Aorta (tissue), 5 donors: ENCODE results near the gene TRIM34. TPM values are rescaled to one million over a fixed set of nuclear protein-coding genes. Genes with fewer than 3 reads are reported as not detected.
"Not testable (repeated sequence)": the region's sequence is repeated elsewhere in the genome, so short reads cannot be mapped to it uniquely, and the experiment has no call there.

Experiments
- ATAC-seq: fragments of 200-7000 bp; cut with Tn5 transposase; one replicate; pipeline ENCODE4 v1.9.1; 2022; ENCODE audit warnings: moderate library complexity; ENCODE audit not compliant: low FRiP score
- DNase-seq, 2 donors: peaks; one replicate each; pipeline ENCODE4 v3.0.0-alpha.2; 2020
- H3K27ac ChIP-seq, 2 donors: one replicate each; pipeline ENCODE4 v1.5.1; 2013; ENCODE audit warnings: low read length in 2 of 2, mild to moderate bottlenecking in 2 of 2, moderate library complexity in 2 of 2, control low read depth in 1 of 2, inconsistent platforms in 1 of 2, low read depth in 1 of 2
- H3K27me3 ChIP-seq, 2 donors: one replicate each; pipeline ENCODE4 v1.6.1; 2013; ENCODE audit warnings: control low read depth in 1 of 2, low read length in 1 of 2, mild to moderate bottlenecking in 1 of 2, moderate library complexity in 1 of 2; ENCODE audit not compliant: insufficient read depth in 2 of 2, control insufficient read depth in 1 of 2
- H3K36me3 ChIP-seq, 2 donors: one replicate each; pipeline ENCODE4 v1.6.1; 2013; ENCODE audit warnings: control low read depth in 1 of 2, low read length in 1 of 2, mild to moderate bottlenecking in 1 of 2; ENCODE audit not compliant: insufficient read depth in 2 of 2, control insufficient read depth in 1 of 2
- H3K4me1 ChIP-seq, 2 donors: one replicate each; pipeline ENCODE4 v1.6.1; 2013; ENCODE audit warnings: low read length in 2 of 2, control low read depth in 1 of 2, mild to moderate bottlenecking in 1 of 2, moderate library complexity in 1 of 2; ENCODE audit not compliant: insufficient read depth in 2 of 2, control insufficient read depth in 1 of 2
- H3K4me3 ChIP-seq, 2 donors: one replicate each; pipeline ENCODE4 v1.5.1; 2013; ENCODE audit warnings: low read length in 2 of 2, control low read depth in 1 of 2, mild to moderate bottlenecking in 1 of 2
- H3K9me3 ChIP-seq: one replicate; pipeline ENCODE4 v1.6.1; 2013; ENCODE audit warnings: mild to moderate bottlenecking, low read length; ENCODE audit not compliant: control insufficient read depth
- WGBS, 2 donors: extraction: QIAGEN DNeasy Blood & Tissue Kit; methylation state at CpG; one replicate each; pipeline ENCODE4 v1.1.7; 2013; 5-methylcytosine and 5-hydroxymethylcytosine counted together
- intact Hi-C, 2 donors: fragments of 100-400 bp; cut with DNase I; formaldehyde crosslinking; loops; one replicate each; pipeline versions ENCODE4 v1.14.2 to v1.15.0; 2022
- long read RNA-seq, 2 donors: library from polyadenylated mRNA; unstranded; transcript quantifications; one replicate each; pipeline ENCODE4 v2.0.0, GENCODE V29; 2020 to 2021
- polyA plus RNA-seq, 2 donors: library from polyadenylated mRNA; stranded (reverse); fragments of 200-250 nt; gene quantifications; one replicate each; pipeline ENCODE4 v1.2.3, GENCODE V29; 2013
- total RNA-seq, 2 donors: library from RNA; stranded (reverse); fragmentation: NEBNext Ultra II Directional; extraction: Animal tissue kit (Norgen Biotek cat#: 25700); gene quantifications; one replicate each; pipeline ENCODE4 v1.2.1, GENCODE V29; 2021
- donor health status: healthy with polysubstance abuse.
- donor health status: Bipolar disorder and iron deficiency.
- donor health status: DM: no; HTN: no; CAD: no.
- donor health status: DM: no; HTN: no; CAD: no.
- donor health status: DM: yes; HTN: yes; CAD: no.

Gene TRIM34
- total RNA-seq: 1 to 10 TPM; 5.6 to 9.2 TPM
- polyA plus RNA-seq: 1 to 10 TPM; 5.1 to 5.8 TPM
- long read RNA-seq, donor 1, transcript TRIM34-201 (8 exons, 2,311 nt): major isoform, 18 of 22 reads
- long read RNA-seq, donor 1, partial matches to known transcripts: 1 of 22 reads
- long read RNA-seq, donor 1, other reads (novel, unspliced or antisense): 3 of 22 reads
- long read RNA-seq, donor 2, partial matches to known transcripts: 1 of 6 reads
- long read RNA-seq, donor 2, other reads (novel, unspliced or antisense): 2 of 6 reads

- WGBS, 2 donors: 12 to 16% methylated on average over 7 of the region's 7 CpGs
- ATAC-seq (peak; percentile 87), DNase-seq (peak in 1 of 2 donors; percentile 52)
- peak within 1 kb of the TSS; percentile 71 to 85 for H3K4me3 ChIP-seq
- intact Hi-C loops: loop anchor here in 1 of 2 donors (10.0 kb wide), 1 partner anchor 60 kb away; the partner anchor contains the start of genes TRIM22 and TRIM5
- H3K27me3 ChIP-seq: no peaks in the 10 kb centered on the region
- no peaks in the 10 kb centered on the region for H3K9me3 ChIP-seq
- peak within 1 kb of the TSS in 1 of 2 donors; percentile 52 for H3K27ac ChIP-seq
- peaks cover 4 to 16% of the 10 kb centered on the region in 2 donors for H3K4me1 ChIP-seq
- H3K36me3 ChIP-seq: no peaks in the 10 kb centered on the region
Measured at GRCh38 chr11:5624489-5625279, at the start of gene TRIM34. TSS of gene TRIM34 (plus strand) at chr11:5625001. CDS start at chr11:5632332, 7,331 bp downstream.

GRCh38 chr11:5575152-5575551, 49.6 kb upstream of the TRIM34 start:
- ATAC-seq: no peak
- Histone ChIP-seq H3K4me1 (no peaks in the 10 kb centered on the region), H3K36me3 (no peaks in the 10 kb centered on the region), H3K27me3 (no peaks in the 10 kb centered on the region), H3K27ac (no peak overlapping the region), H3K4me3 (no peak overlapping the region), H3K9me3 (no peaks in the 10 kb centered on the region)
- WGBS, 2 donors: 65 to 74% methylated on average over 4 of the region's 4 CpGs
- no peak for DNase-seq
- intact Hi-C loops: no loop called here

- H3K4me1 ChIP-seq: no peaks in the 10 kb centered on the region
- no peak for ATAC-seq
- no peak for DNase-seq
Measured at GRCh38 chr11:5577101-5577500, 47.7 kb upstream of the TRIM34 start.

GRCh38 chr11:5580577-5580976, 44.2 kb upstream of the TRIM34 start, which contains the start of gene OR52B6:
TSS of gene OR52B6 (plus strand) at chr11:5580877. CDS start at chr11:5580877, 0 bp downstream.
- Histone ChIP-seq H3K27me3 (no peaks in the 10 kb centered on the region), H3K27ac (no peak within 1 kb of the TSS), H3K9me3 (no peaks in the 10 kb centered on the region), H3K4me3 (no peak within 1 kb of the TSS), H3K36me3 (no peaks in the 10 kb centered on the region), H3K4me1 (no peaks in the 10 kb centered on the region)
- WGBS, 2 donors: 95 to 96% methylated on average over 8 of the region's 8 CpGs
- intact Hi-C loops: no loop called here
- ATAC-seq (no peak), DNase-seq (no peak)

More at GRCh38 chr11:5577101-5577500, 47.7 kb upstream of the TRIM34 start:
- Histone ChIP-seq H3K27ac (no peak overlapping the region), H3K36me3 (no peaks in the 10 kb centered on the region), H3K9me3 (no peaks in the 10 kb centered on the region), H3K27me3 (no peaks in the 10 kb centered on the region), H3K4me3 (no peak overlapping the region)
- intact Hi-C loops: no loop called here

GRCh38 chr11:5581014-5581413, 43.8 kb upstream of the TRIM34 start:
- no peak overlapping the region for H3K27ac ChIP-seq
- H3K36me3 ChIP-seq: no peaks in the 10 kb centered on the region
- H3K9me3 ChIP-seq: no peaks in the 10 kb centered on the region
- H3K27me3 ChIP-seq: no peaks in the 10 kb centered on the region
- ATAC-seq: no peak
- DNase-seq: no peak
- WGBS, 2 donors: 85 to 86% methylated on average over 4 of the region's 4 CpGs
- intact Hi-C loops: no loop called here
- H3K4me3 ChIP-seq: no peak overlapping the region
- no peaks in the 10 kb centered on the region for H3K4me1 ChIP-seq

- 71 to 88% methylated on average over 5 of the region's 5 CpGs for WGBS, 2 donors
- H3K27ac ChIP-seq, H3K27me3 ChIP-seq, H3K4me3 ChIP-seq, H3K4me1 ChIP-seq, H3K36me3 ChIP-seq, H3K9me3 ChIP-seq, DNase-seq, intact Hi-C loops, ATAC-seq: not testable (repeated sequence)
Measured at GRCh38 chr11:5584458-5584857, 40.3 kb upstream of the TRIM34 start.

- 93 to 98% methylated on average over 31 of the region's 31 CpGs for WGBS, 2 donors
Measured at GRCh38 chr11:5589906-5590305, 34.9 kb upstream of the TRIM34 start.

GRCh38 chr11:5591613-5592012, 33.2 kb upstream of the TRIM34 start:
- 67 to 71% methylated on average over 3 of the region's 3 CpGs for WGBS, 2 donors
- Histone ChIP-seq H3K9me3 (no peaks in the 10 kb centered on the region), H3K4me1 (no peaks in the 10 kb centered on the region), H3K27me3 (no peaks in the 10 kb centered on the region), H3K27ac (no peak overlapping the region), H3K4me3 (no peak overlapping the region), H3K36me3 (no peaks in the 10 kb centered on the region)
- intact Hi-C loops: no loop called here
- DNase-seq (no peak), ATAC-seq (no peak)

More at GRCh38 chr11:5589906-5590305, 34.9 kb upstream of the TRIM34 start:
- H3K27me3 ChIP-seq, H3K36me3 ChIP-seq, ATAC-seq, intact Hi-C loops, DNase-seq, H3K4me3 ChIP-seq, H3K4me1 ChIP-seq, H3K9me3 ChIP-seq, H3K27ac ChIP-seq: not testable (repeated sequence)
